HG03095 (cell line): ENCODE measurements around the gene ADRB1.

Experiments used
- ATAC-seq: cut with Tn5 transposase; IDR thresholded peaks from one replicate; pipeline ENCODE4 v1.9.1; 2021; ENCODE audit warnings: moderate library complexity; ENCODE audit not compliant: unreplicated experiment

ADRB1 gene

GRCh38 chr10:114053946-114054345 is 10.3 kb downstream of the ADRB1 start:
- no peak for ATAC-seq

DNA sequence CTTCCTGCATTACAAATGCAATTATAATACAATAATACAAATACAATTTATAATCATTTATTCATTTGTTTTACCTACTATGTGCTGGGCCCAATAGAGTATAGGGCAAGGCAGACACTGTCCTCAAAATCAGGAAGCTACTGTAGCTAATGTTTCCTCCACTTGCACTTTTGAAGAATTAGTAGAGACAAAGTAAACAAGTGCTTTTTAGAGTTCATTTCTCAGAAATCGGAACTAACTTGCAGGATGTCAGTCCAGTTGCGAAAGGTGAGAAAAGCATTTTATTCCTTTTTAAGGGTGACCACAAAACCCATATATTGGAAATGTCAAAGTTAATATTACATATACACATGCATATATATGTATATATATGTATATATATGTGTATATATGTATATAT is 14.2 kb downstream of the ADRB1 start:
- no peak for ATAC-seq

- ATAC-seq, result no peak
Measured at GRCh38 chr10:114058297-114058696, 14.6 kb downstream of the ADRB1 start.

GRCh38 chr10:114059561-114059960 is 15.9 kb downstream of the ADRB1 start:
- ATAC-seq, result no peak

DNA sequence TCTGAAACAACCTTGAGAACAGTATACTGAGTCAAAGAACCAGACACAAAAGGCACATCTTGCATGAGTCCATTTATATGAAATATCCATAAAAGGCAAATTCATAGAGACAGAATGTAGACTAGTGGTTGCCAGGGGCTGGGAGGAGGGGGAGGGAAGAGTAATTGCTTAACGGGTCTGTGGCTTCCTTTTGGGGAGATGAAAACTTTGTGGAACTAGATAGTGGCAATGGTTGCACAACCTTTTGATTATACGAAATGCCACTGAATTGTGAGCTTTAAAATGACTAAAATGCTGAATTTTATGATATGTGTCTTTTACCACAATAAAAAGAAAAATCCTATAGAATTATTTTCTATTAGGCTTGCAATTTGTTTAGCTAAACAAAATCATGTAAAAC is 16.8 kb downstream of the ADRB1 start:
- no peak for ATAC-seq

DNA sequence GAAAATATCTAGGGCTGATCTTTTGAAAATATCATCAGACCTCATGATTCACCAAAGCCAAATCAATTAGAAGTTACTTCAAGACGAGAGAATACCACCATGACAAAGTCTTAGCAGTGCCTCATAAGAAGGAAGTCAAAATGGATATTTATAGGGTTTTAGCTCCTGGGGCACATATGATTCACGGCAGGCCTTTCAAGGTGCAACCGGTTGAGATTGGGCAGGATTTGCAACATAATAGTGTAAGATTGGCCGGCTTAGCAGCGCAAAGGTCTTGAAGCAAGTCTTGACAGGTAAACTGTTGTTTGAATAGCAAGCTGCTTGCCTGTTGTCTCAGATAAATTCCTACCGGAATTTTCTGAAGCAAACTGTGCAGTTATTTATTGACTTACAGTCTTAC is 17.5 kb downstream of the ADRB1 start:
- no peak for ATAC-seq

GRCh38 chr10:114061789-114062188 is 18.1 kb downstream of the ADRB1 start:
- no peak for ATAC-seq

DNA sequence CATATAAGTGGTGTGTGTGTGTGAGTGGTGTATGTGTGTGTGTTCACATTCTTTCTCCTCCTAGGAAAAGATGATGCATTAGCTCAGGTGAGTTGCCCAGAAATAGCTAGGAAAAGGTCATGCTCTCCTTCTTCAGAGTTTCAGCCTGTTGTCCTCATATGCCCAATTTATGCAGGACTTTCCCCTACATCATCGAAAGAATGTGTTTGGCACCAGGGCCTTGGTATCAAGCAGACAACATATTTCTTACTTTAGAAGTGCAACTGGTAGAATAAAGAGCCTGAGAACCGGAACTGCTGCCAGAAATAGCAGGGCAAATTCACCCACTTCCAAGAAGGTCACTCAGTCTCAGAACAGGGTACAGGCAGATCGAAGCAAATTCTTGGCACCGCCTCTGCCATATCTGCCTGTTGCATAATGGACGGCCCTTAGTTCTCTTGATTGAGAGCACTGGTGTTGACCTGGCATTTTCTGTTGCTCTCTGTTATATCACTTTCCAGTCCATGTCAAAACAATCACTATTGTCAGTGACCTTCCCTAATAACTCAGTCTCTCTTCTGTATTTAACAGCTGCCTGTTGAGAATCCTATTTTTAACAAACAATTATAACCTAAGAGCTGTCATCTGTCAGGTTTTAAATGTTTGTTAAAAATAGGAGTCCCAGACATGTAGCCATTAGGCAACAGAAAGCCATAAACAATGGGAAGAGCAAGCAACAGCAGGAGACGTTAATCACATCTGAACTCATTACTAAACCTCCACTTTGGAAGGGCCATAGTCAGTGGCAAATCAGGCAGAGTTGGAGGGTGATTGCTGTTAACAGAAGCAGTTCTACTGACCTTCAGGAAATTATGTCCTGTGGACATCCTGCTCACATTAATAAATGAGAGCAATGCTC is 20.7 kb downstream of the ADRB1 start:
- ATAC-seq, result no peak

GRCh38 chr10:114065049-114065435 is 21.4 kb downstream of the ADRB1 start:
- no peak for ATAC-seq

- ATAC-seq, result no peak
Measured at GRCh38 chr10:114068054-114068707, 24.5 kb downstream of the ADRB1 start.

DNA sequence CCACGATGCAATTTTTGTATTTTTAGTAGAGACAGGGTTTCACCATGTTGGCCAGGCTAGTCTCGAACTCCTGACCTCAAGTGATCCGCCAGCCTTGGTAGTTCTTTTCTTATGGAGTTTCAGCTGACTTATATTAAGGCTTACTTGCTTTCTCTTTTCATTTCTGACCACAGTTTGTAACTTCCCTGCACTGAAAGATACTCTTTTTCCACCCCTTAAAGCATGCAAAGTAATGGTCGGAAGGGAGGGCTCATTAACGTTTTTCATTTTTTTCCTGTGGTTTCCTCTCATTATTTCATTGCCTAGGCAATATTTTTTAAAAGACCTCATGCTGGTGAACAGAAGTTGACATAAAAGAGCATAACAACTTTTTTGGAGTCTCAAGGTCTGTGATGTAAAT is 27.0 kb downstream of the ADRB1 start:
- no peak for ATAC-seq

- ATAC-seq, result no peak
Measured at GRCh38 chr10:114071178-114071577, 27.5 kb downstream of the ADRB1 start.

DNA sequence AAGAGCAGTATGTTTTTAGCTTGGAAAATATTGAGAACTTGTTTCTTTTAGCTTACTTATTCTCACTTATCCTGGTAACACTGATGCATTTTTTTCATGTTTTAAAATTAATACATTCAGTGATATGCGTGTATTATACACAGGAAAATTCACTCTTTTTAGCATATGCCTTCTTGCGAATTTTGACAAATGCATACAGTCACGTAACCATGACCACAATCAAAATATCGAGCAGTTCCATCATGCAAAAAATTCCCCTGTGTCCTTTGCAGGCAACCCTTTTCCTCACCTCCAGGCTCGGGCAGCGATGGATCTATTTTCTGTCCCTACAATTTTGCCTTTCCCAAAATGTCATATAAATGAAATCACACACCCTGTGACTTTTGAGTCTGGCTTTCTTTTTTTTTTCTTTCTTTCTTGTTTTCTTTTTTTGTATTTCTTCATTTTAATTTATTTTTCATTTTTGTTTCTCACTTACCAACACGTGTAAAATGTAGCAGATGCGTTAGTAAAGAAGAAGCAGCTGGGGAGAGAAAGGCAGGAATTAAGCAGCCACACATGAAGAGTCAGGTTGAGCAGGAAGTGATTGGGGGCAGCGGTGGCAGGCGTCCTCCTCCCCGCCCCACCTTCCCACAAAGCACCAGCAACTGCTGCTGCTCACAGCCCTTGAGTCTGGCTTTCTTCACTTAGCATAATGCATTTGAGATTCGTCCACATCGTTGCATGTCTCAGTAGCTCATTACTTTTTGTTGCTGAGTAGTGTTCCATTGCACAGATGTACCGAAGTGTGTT is 29.9 kb downstream of the ADRB1 start:
- no peak for ATAC-seq

- no peak for ATAC-seq
Measured at GRCh38 chr10:114075093-114075492, 31.4 kb downstream of the ADRB1 start.

DNA sequence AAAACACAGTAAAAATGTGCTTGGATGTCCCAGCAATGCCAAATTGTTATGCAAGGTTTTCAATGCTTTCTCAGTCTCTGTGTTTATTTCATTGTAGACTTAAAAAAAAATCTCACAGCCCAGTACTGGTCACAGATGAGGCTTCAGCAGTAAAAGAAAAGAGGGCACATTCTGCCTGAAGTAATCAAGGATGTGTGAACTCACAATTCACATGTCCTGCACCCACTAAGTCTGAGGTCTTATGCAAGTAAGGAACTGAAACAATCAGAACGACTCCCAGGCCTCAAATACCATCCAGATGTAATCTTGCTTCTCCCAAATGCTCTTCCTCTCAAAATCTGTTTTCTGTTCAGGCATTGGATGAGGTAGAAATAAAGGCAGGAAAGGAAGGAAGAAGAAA is 33.7 kb downstream of the ADRB1 start:
- ATAC-seq, result no peak

DNA sequence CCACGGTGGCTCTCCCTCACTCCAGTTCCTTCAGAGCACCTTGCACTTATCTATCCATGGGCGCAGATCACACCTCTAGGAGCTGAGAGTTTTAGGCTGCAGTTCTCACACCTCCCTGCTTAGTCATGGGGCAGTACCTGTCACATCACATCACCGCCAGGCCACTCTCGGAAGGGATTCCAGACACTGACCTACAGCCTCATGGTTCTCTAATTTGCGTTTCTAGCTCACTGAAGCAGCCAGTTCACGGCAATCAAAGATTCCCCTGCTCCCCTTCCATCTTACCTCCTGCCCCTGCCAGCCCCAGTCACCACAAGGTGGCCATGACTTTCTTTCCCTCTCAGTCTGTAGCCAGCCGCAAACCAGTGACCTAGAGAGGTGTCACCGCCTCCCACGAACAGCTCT is 34.2 kb downstream of the ADRB1 start:
- ATAC-seq, result no peak

DNA sequence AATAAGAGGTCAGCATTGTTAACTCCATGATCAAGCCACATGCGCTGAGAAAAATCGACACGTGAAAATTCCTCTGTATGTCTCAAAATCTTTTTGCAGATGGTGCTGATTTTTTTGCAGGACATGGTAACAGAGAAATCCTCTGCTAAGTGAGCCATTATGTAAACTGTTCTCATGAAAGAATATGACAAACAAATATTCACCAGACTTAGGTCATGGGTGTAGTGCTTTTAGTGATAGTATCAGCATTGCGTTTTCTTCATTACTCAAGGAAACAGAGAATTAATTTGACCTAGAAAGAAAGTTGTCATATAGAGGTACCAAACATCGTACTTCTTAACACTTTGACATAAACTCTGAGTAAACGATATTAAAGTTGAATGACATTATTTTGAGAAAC is 34.7 kb downstream of the ADRB1 start:
- ATAC-seq, result no peak

DNA sequence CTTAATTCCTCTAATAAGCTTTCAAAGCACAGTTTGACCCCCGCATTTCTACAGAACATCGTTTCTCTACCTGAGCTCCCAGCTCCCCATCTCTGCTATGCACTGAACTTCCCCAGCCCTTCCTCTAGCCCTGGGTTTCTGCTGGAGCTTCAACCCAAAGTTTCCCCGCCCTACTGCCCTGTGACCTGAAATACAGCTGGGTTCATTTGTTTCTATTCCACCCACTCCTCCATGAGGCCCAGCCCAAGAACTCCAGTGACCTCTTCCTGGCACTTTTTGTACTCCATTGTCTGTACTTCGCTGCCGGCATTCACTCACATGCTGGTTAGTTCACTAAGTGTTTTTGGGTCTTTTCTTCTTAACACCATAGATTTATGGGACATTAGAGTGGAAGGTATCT is 35.8 kb downstream of the ADRB1 start:
- no peak for ATAC-seq

GRCh38 chr10:114081911-114082583 is 38.4 kb downstream of the ADRB1 start:
- no peak for ATAC-seq

- ATAC-seq, result no peak
Measured at GRCh38 chr10:114083040-114083439, 39.4 kb downstream of the ADRB1 start.

- ATAC-seq, result no peak
Measured at GRCh38 chr10:114084215-114084614, 40.5 kb downstream of the ADRB1 start.
